Thoracic aorta (tissue), 2 donors: ENCODE results near the gene VRK1. TPM values are rescaled to one million over a fixed set of nuclear protein-coding genes. Genes with fewer than 3 reads are reported as not detected.

Source experiments
- ATAC-seq: fragments of 150-250 bp; one replicate; pipeline ENCODE4 v1.8.0; 2017; ENCODE audit warnings: low read depth; ENCODE audit not compliant: insufficient number of reproducible peaks, low FRiP score
- DNase-seq: peaks from one replicate; pipeline ENCODE4 v3.0.0-alpha.2; 2020; ENCODE audit warnings: low spot score
- H3K27ac ChIP-seq, 2 donors: fragments of 200-600 bp; sonication (generic); 1 replicate in 1 of 2; 2 replicates in 1 of 2; pipeline ENCODE4 v1.5.1; 2016; ENCODE audit warnings: mild to moderate bottlenecking in 2 of 2, moderate library complexity in 2 of 2
- H3K27me3 ChIP-seq: fragments of 200-600 bp; sonication (generic); replicated peaks from 2 replicates; pipeline ENCODE4 v1.6.0; 2016; ENCODE audit warnings: mild to moderate bottlenecking; ENCODE audit not compliant: insufficient read depth
- H3K36me3 ChIP-seq: fragments of 200-600 bp; sonication (generic); one replicate; pipeline ENCODE4 v1.5.1; 2016
- H3K4me1 ChIP-seq, 2 donors: fragments of 200-600 bp; sonication (generic); 1 replicate in 1 of 2; 2 replicates in 1 of 2; pipeline versions ENCODE4 v1.5.1 to v1.6.0; 2016; ENCODE audit warnings: low read depth in 2 of 2, mild to moderate bottlenecking in 1 of 2; ENCODE audit not compliant: control insufficient read depth in 1 of 2
- H3K4me3 ChIP-seq: fragments of 200-600 bp; sonication (generic); 2 replicates; pipeline ENCODE4 v1.5.1; 2016; ENCODE audit warnings: mild to moderate bottlenecking
- H3K9me3 ChIP-seq: fragments of 200-600 bp; sonication (generic); 2 replicates; pipeline ENCODE4 v1.5.1; 2016
- CTCF ChIP-seq: fragments of 200-600 bp; sonication (generic); IDR thresholded peaks from one replicate; pipeline ENCODE4 v1.5.1; 2019; ENCODE audit warnings: antibody characterized with exemption
- total RNA-seq, 2 donors: library from RNA; depleted of rRNA; stranded (reverse); fragments of >200 nt; gene quantifications; one replicate each; pipeline versions ENCODE4 v1.1.0 to v1.2.3, GENCODE V29; 2016

The VRK1 gene
- total RNA-seq, 2 donors from 2014 or later = 3.0 to 4.9 TPM

GRCh38 chr14:96795109-96795828 lies 1.9 kb upstream of the VRK1 start:
- no peak for TF ChIP-seq CTCF
- H3K27ac ChIP-seq = no peak overlapping the region
- no peak overlapping the region for H3K4me3 ChIP-seq
- peaks cover 7 to 9% of the 10 kb centered on the region in 2 donors for H3K4me1 ChIP-seq
- no peak for DNase-seq
- no peaks in the 10 kb centered on the region for H3K27me3 ChIP-seq
- no peaks in the 10 kb centered on the region for H3K9me3 ChIP-seq
- ATAC-seq = no peak
- H3K36me3 ChIP-seq = no peaks in the 10 kb centered on the region

GRCh38 chr14:96797582-96798349 lies 584 bp downstream of the VRK1 start:
- H3K27me3 ChIP-seq = no peaks in the 10 kb centered on the region
- H3K4me3 ChIP-seq = peak overlapping the region; percentile 94
- DNase-seq = no peak
- no peak for TF ChIP-seq CTCF
- H3K27ac ChIP-seq = no peak overlapping the region
- H3K4me1 ChIP-seq = peaks cover 7 to 9% of the 10 kb centered on the region in 2 donors
- no peaks in the 10 kb centered on the region for H3K9me3 ChIP-seq
- no peaks in the 10 kb centered on the region for H3K36me3 ChIP-seq
- no peak for ATAC-seq

- ATAC-seq = no peak
- H3K27ac ChIP-seq = no peak overlapping the region
- no peak for TF ChIP-seq CTCF
- no peak overlapping the region for H3K4me3 ChIP-seq
- H3K4me1 ChIP-seq = peaks cover 7 to 9% of the 10 kb centered on the region in 2 donors
- DNase-seq = no peak
- H3K9me3 ChIP-seq = no peaks in the 10 kb centered on the region
- H3K36me3 ChIP-seq = no peaks in the 10 kb centered on the region
- no peaks in the 10 kb centered on the region for H3K27me3 ChIP-seq
Observed at GRCh38 chr14:96798956-96799355, 1.8 kb downstream of the VRK1 start.

- TF ChIP-seq CTCF = no peak
- ATAC-seq = no peak
- Histone ChIP-seq H3K36me3 (no peaks in the 10 kb centered on the region), H3K9me3 (no peaks in the 10 kb centered on the region), H3K4me1 (peaks cover 7 to 9% of the 10 kb centered on the region in 2 donors), H3K27ac (no peak overlapping the region), H3K4me3 (no peak overlapping the region), H3K27me3 (no peaks in the 10 kb centered on the region)
- no peak for DNase-seq
Observed at GRCh38 chr14:96799489-96800054, 2.4 kb downstream of the VRK1 start.

- DNase-seq (no peak), ATAC-seq (no peak)
- H3K27ac ChIP-seq = no peak overlapping the region
- H3K4me3 ChIP-seq = no peak overlapping the region
- no peaks in the 10 kb centered on the region for H3K9me3 ChIP-seq
- H3K27me3 ChIP-seq = no peaks in the 10 kb centered on the region
- TF ChIP-seq CTCF = no peak
- peaks cover 7 to 9% of the 10 kb centered on the region in 2 donors for H3K4me1 ChIP-seq
- no peaks in the 10 kb centered on the region for H3K36me3 ChIP-seq
Observed at GRCh38 chr14:96801931-96802330, 4.7 kb downstream of the VRK1 start.
